22Rv1 (cell line): ENCODE results near the gene TMA16.

Experiments used
- ZFX ChIP-seq: fragments of 450-650 bp; IDR thresholded peaks from 2 replicates; pipeline ENCODE4 v1.6.1; 2017; ENCODE audit warnings: antibody characterized with exemption, borderline replicate concordance
- TF ChIP-seq, protein P1 (sequence below): fragments of 450-650 bp; IDR thresholded peaks from 2 replicates; pipeline ENCODE4 v1.5.1; 2017; ENCODE audit warnings: mild to moderate bottlenecking

DNA sequence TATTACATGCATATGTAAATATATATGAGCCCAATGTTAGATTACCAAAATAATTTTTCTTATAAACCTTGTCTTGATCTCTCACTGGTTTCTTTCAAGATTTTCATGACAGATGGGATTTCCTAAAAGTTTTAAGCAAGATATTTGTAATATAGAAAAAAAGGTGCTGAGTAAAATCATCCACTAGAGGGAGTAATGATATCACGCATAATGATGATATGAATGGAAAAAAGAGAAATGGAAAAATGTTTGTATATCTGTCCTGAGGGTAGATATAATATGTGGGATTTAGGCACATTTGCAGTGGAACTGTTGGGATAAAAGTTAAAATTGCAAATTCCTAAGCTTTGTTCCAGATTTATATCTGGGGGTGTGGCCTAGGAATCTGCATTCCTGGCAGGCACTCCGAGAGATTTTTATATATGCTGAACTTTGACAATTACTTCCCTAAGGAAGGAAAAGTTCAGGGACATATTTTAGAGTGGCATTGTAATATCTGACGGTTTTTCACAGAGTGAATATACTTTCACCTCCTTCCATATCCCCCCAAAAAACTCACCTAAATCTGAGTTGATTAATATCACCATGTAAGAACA lies 60.5 kb downstream of the TMA16 start:
- TF ChIP-seq, protein P1, sequence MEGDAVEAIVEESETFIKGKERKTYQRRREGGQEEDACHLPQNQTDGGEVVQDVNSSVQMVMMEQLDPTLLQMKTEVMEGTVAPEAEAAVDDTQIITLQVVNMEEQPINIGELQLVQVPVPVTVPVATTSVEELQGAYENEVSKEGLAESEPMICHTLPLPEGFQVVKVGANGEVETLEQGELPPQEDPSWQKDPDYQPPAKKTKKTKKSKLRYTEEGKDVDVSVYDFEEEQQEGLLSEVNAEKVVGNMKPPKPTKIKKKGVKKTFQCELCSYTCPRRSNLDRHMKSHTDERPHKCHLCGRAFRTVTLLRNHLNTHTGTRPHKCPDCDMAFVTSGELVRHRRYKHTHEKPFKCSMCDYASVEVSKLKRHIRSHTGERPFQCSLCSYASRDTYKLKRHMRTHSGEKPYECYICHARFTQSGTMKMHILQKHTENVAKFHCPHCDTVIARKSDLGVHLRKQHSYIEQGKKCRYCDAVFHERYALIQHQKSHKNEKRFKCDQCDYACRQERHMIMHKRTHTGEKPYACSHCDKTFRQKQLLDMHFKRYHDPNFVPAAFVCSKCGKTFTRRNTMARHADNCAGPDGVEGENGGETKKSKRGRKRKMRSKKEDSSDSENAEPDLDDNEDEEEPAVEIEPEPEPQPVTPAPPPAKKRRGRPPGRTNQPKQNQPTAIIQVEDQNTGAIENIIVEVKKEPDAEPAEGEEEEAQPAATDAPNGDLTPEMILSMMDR: peak; percentile 84
- TF ChIP-seq ZFX: no peak
